ENCODE measurements around the gene COX6A1. TPM values are rescaled to one million over a fixed set of nuclear protein-coding genes. Genes with fewer than 3 reads are reported as not detected.

Gene COX6A1
- total and polyA plus RNA-seq, 2 donors (not counting 3 experiments of a cell fraction or from before 2014, with no cell fraction given) = 299 to 1,327 TPM

GRCh38 chr12:120390540-120391120 is 47.3 kb upstream of the COX6A1 start:
- intact Hi-C loops (cut with micrococcal nuclease) = no loop called here
- Histone ChIP-seq H3K27ac (ENCODE audit: insufficient read depth, low read depth, low read length) (no peak overlapping the region), H3K79me2 (ENCODE audit: control insufficient read depth, insufficient read depth, low read length) (no peaks in the 10 kb centered on the region), H3K9me3 (replicated peaks; ENCODE audit: control insufficient read depth, insufficient read depth, low read length) (no peaks in the 10 kb centered on the region), H4K20me1 (replicated peaks; ENCODE audit: control insufficient read depth, extremely low read depth, insufficient read depth, low read length) (no peaks in the 10 kb centered on the region), H2AFZ (ENCODE audit: low read depth, low read length) (no peak overlapping the region), H3K9me1 (replicated peaks; ENCODE audit: control insufficient read depth, extremely low read depth, insufficient read depth, low read length) (no peaks in the 10 kb centered on the region), H3K4me1 (ENCODE audit: control insufficient read depth, extremely low read depth, insufficient read depth, low read length) (no peaks in the 10 kb centered on the region), H3K4me2 (ENCODE audit: insufficient read depth, low read length) (no peak overlapping the region), H3K36me3 (ENCODE audit: control insufficient read depth in 2 of 2, extremely low read depth in 1 of 2, insufficient read depth in 2 of 2, low read length in 2 of 2) (no peaks in the 10 kb centered on the region), H3K4me3 (replicated peaks in 1 of 3; ENCODE audit: insufficient read depth in 1 of 3, low read depth in 1 of 3, low read length in 3 of 3) (no peak overlapping the region), H3K27me3 (ENCODE audit: control insufficient read depth in 2 of 2, insufficient read depth in 2 of 2, low read length in 2 of 2) (peaks cover 12 to 20% of the 10 kb centered on the region in 2 experiments), H3K9ac (replicated peaks; ENCODE audit: extremely low read depth, insufficient read depth, low read length) (no peak overlapping the region)
- dilution Hi-C loops (cut with MboI; ENCODE audit: extremely low pct_ligation_motif_present, low sequenced_read_pairs) = no loop called here
- no peak for FAIRE-seq
- no peak for TF ChIP-seq EZH2 (IDR thresholded peaks at IDR 0.05; ENCODE audit: borderline replicate concordance, low read depth, low read length, severe bottlenecking)
- TF ChIP-seq CTCF (IDR thresholded peaks at IDR 0.05; ENCODE audit: extremely low read depth in 1 of 2, insufficient read depth in 1 of 2, low read depth in 1 of 2, low read length in 2 of 2) = no peak
- TF ChIP-seq GATA2 (IDR thresholded peaks at IDR 0.05; ENCODE audit: insufficient read depth, insufficient read length, low read depth, low read length) = no peak
- TF ChIP-seq, protein P1, sequence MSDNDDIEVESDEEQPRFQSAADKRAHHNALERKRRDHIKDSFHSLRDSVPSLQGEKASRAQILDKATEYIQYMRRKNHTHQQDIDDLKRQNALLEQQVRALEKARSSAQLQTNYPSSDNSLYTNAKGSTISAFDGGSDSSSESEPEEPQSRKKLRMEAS (IDR thresholded peaks at IDR 0.05; ENCODE audit: insufficient read depth, insufficient read length) = no peak
- no peak for TF ChIP-seq POLR2A (IDR thresholded peaks at IDR 0.05; ENCODE audit: low read depth, low read length)
- ChIA-PET POLR2A (no interaction called here), CTCF (no interaction called here)
- DNase-seq (ENCODE audit: low read depth, low spot score) = no peak
- no TSS peak for BruUV-seq (replicated peaks)
